ENCODE data around the gene TTLL13. TPM values are rescaled to one million over a fixed set of nuclear protein-coding genes. Genes with fewer than 3 reads are reported as not detected.

Gene TTLL13, protein sequence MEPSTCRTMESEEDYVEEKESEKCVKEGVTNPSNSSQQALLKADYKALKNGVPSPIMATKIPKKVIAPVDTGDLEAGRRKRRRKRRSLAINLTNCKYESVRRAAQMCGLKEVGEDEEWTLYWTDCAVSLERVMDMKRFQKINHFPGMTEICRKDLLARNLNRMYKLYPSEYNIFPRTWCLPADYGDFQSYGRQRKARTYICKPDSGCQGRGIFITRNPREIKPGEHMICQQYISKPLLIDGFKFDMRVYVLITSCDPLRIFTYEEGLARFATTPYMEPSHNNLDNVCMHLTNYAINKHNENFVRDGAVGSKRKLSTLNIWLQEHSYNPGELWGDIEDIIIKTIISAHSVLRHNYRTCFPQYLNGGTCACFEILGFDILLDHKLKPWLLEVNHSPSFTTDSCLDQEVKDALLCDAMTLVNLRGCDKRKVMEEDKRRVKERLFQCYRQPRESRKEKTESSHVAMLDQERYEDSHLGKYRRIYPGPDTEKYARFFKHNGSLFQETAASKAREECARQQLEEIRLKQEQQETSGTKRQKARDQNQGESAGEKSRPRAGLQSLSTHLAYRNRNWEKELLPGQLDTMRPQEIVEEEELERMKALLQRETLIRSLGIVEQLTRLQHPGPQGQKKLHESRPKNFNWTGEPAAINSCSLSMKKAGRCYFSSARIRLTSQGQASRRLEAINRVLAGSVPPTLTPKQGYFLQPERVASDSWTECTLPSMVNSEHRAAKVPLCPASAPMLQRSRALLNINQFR
- total RNA-seq, result 0.20 TPM
- long read RNA-seq, partial matches to known transcripts, result 0 of 1 reads
- long read RNA-seq, other reads (novel, unspliced or antisense), result 1 of 1 reads

DNA sequence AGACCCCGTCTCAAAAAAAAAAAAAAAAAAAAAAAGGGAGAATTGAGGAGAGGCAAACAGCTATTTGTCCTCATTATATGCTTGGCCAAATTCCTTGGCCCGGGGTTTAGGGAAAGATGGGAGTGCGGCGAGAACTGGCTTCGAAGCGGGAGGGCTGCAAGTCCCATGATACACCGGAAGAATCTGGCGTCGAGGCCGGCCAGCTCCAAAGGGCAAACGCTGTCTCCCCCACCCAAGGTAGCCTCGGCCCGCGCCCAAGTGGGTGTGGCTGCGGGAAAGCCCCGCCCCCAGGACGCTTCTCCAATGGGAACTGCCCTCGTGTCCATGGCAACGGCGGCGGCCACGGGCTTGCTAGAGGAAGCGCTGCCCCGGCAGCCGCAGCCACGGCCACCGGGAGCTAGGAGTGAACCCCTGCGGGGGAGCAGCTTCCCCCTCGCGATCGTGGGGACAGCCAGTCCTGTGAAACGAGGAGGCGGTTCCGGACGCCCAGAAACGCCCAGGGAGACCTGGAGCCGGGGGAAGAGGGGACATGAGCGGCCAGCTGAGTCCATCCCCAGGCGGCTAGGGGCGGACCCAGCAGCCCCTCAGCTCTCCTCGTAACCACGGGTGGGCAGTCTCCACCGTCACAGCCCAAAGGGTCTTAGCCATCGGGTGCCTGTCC is at the start of gene TTLL13:
TSS of gene TTLL13 (plus strand) at position 354 of the 661 bp plus-strand sequence. CDS start 1,075 bp downstream, outside the sequence.
- ATAC-seq, result peak; percentile 96
- intact Hi-C loops (cut with micrococcal nuclease), result no loop called here
- DNase-seq, result peak; percentile 98

DNA sequence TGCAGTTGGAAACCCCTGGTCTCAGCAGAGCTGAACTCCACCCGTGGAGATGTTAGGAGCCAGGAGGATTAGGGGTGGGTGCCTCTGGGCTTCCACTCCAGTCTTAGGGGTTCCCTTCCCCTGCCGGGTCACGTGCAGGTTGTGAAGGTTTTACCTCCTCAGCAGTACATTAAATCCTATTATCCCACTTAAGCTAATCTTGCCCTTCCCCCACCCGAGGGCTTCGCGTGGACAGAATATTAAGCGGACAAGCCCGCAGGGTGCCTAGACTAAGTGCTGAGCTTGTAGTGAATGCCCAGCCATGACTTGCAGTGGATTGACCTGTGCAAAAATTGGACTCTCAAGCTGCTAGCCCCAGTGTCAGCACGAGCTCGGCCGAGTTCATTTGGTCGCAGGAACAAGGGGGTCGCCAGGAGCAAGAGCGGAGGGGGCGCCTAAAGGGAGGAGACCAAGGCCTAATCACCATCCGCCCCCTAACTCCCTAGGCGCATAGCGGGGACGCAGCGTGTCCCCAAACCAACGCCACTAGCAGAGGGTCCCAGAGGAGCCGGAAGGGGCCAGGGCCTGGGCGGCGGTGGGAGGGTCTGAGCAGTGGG is 48.7 kb upstream of the TTLL13 start:
- no peak for DNase-seq
- ATAC-seq, result peak; percentile 6
- intact Hi-C loops (cut with micrococcal nuclease), result no loop called here

DNA sequence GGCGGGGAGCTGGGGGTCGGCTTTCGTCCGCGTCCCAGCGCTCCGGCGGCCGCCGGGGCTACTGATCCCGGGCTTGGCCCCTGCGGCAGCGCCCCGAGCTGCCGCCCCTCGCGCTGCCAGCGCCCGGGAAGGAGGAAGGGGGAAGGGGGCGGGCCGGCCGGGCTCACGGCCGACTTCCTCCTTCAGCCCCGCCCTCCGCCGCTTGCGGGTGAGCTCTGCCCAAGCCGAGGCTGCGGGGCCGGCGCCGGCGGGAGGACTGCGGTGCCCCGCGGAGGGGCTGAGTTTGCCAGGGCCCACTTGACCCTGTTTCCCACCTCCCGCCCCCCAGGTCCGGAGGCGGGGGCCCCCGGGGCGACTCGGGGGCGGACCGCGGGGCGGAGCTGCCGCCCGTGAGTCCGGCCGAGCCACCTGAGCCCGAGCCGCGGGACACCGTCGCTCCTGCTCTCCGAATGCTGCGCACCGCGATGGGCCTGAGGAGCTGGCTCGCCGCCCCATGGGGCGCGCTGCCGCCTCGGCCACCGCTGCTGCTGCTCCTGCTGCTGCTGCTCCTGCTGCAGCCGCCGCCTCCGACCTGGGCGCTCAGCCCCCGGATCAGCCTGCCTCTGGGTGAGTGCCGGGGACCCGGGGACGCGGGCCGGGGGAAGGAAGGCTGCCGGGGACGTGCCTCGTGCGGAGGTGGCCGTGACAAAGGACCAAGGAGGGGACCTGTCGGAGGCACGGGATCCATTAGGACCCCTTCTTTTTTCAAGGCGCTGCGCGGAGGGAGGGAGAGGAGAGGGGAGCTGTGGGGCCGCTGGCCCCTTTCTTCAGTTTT is 48.0 kb upstream of the TTLL13 start, which contains the start of gene SEMA4B:
TSS of gene SEMA4B (plus strand) at position 201 of the 814 bp plus-strand sequence. CDS start at position 450, 249 bp downstream.
- DNase-seq, result peak; percentile 87
- intact Hi-C loops (cut with micrococcal nuclease), result no loop called here

DNA sequence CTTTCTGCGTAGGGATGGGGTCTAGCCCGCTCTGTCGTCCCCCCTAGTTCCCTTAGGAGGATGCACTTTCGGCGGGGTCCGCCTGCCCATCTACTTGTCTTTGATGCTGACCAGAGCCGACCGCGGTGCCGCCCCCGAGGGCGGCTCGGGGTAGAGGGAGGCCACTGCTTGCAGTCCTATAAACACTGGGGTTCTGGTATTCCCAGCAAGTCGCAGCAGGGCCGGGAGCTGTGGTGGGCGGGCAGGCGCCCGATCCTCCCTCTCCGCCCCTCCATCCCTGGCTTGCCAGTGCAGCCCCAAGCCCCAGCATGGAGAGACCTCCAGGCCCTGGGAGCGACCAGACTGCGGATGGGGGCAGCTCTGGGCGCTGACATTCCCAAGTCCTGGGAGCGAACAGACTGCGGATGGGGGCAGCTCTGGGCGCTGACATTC is 47.4 kb upstream of the TTLL13 start:
- intact Hi-C loops (cut with micrococcal nuclease), result no loop called here
- DNase-seq, result no peak
- no peak for ATAC-seq

More for the DNA sequence above, 48.0 kb upstream of the TTLL13 start, which contains the start of gene SEMA4B:
- peak; percentile 90 for ATAC-seq

DNA sequence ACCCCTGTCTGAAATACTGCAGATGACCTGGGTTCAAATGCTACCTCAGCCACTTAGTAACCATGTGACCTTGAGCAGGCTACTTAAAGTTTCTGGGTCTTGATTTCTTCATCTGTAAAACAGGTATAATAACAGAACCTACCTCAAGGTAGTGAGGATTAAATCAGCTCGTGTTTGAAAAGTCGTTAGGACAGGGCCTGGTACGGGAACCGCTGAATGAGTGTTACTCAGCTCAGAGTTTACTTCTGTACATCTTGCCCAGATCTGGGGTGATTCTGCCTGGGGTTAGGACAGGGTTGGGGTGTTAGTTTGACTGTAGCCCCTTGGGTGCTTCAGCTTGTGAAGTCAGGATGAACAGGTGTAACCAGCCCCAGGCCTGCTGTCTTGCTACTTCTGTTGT is 46.4 kb upstream of the TTLL13 start:
- ATAC-seq, result no peak
- intact Hi-C loops (cut with micrococcal nuclease), result no loop called here
- DNase-seq, result no peak

DNA sequence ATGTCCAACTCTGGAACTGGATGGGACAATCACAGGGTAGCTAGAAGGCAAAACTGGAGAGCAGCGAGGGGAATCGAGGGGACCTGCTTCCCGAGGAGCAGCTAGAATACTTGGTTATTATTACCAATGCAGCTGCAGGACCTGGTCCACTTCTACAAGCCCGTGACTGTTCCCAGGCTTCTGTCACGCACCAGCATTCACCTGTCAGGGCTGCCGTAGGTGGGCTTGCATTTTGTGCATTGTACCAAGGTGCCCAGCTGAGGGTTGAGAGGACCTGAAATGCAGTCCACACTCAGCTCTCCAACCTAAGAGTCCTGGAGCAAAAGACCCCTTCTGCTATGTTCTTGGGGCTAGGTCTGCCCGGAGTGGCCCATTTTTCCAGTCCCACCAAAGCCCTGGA is 45.9 kb upstream of the TTLL13 start:
- DNase-seq, result no peak
- intact Hi-C loops (cut with micrococcal nuclease), result no loop called here
- ATAC-seq, result no peak

DNA sequence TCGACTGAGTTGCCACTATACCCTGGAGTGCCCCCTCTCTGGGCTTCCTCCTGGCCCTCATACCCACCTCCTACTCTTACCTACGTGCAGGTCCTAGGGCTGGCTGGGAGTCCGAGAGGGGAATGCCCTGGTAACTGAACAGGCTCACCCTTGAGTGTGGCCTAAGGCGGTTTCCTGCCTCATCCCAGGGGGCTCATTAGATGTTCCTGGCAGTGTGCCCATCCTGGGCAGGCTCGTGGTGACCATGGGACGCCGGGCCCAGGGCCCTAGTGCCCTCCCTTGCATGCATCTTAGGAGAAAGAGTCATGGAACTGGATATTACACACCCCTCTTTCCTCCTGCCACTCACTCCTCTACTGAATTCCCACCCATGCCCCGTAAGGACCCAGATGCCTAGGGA is 45.4 kb upstream of the TTLL13 start:
- intact Hi-C loops (cut with micrococcal nuclease), result no loop called here
- no peak for DNase-seq
- no peak for ATAC-seq

DNA sequence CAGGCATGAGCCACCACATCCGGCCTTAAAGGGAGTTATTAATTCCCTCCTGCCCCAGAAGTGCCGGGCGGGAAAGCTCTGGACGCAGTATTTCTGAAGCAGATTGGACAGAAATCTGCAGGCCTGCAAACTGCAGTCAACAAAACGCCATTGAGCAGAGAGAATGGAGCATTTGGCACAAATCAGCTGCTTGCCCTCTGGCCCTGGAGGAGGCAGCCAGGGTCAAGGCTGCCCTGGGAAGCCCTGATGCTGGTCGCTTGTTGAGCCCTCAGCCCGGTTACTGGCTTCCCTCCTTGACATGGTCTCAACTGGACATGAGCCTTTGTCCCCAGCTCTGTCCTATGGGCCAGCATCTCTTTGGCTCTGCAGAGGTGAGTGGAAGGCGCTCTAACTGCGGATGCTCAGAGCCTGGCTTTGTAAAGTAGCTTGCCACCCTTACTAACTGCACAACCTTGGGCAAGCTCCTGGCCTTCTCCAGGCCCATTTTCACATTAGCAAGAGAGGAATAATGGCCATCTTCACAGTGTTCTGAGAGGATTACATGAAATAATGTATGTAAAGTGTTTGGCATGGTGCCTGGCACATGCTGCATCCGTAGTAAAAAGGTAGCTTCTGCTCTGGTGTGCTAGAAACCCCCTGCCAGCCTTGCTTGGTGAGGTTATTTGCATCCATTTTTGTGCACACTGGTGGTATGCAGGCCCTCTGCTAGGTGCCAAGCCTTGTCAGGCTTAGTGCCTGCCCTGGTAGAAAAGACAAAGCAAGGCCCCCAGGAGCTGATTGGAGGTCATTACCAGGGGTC is 44.1 kb upstream of the TTLL13 start:
- ATAC-seq (no peak), DNase-seq (no peak)
- intact Hi-C loops (cut with micrococcal nuclease), result loop anchor here (5.0 kb wide), 1 partner anchor 53 kb away; no protein-coding TSS in a partner anchor

DNA sequence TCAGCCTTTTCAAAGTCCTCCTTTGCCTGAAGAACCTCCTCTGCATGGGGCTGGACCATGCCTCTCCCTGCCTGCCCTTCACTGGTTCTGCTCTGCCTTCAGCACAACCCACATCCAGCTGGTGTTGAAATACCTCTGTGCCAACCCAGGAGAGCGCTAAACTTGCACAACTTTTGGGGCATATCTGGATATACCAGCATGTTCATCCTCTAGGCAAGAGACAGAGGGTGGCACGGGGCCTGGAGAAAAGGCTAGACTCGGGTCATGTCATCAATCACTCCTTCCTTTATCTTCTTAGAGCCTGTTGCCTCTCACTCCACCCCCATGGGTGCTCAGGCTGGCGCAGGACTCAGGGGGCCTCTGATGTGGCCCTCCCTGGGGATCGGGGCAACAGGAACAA is 43.5 kb upstream of the TTLL13 start:
- intact Hi-C loops (cut with micrococcal nuclease), result loop anchor here (5.0 kb wide), 1 partner anchor 54 kb away; no protein-coding TSS in a partner anchor
- peak; percentile 27 for ATAC-seq
- DNase-seq, result no peak

DNA sequence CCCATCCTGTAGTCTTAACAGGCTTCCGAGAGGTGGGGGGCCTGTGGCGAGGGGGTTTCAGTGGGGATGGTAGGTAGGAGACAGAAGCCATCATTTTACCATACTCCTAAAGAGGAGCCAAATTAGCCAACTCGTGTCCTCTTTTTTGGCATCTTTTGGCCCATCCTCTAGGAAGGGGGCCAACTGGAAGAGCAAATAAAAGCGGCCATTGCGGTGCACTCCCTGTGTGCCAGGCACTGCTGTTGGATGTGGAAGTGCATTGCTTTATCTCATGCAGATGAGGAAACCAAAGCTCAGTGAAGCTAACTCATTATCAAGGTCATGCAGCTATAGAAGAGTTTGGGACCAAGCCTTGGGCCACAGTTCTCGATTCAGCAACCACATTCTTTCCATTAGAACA is 42.1 kb upstream of the TTLL13 start:
- ATAC-seq (no peak), DNase-seq (no peak)
- intact Hi-C loops (cut with micrococcal nuclease), result loop anchor here (5.0 kb wide), 1 partner anchor 55 kb away; no protein-coding TSS in a partner anchor

DNA sequence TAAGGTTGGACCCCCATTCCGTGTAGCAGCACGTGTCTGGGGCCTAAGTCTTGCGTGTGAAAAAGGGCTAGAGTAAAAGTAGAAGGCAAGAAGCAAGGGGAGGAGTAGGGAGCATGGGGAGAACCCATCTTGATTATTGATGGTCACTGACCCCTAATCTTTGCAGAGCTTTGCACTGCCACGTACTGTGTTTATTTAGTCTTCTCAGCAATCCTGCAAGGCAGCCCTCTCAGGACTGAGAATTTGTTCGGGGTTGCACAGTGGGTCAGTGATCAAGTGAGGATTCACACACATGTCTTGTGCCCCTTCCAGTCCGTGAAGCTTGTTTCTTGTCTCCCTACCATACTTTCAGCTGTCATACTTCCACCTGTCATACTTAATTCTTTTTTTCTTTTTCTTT is 41.0 kb upstream of the TTLL13 start:
- no peak for DNase-seq
- no peak for ATAC-seq
- intact Hi-C loops (cut with micrococcal nuclease), result loop anchor here (5.0 kb wide), 1 partner anchor 56 kb away; no protein-coding TSS in a partner anchor

DNA sequence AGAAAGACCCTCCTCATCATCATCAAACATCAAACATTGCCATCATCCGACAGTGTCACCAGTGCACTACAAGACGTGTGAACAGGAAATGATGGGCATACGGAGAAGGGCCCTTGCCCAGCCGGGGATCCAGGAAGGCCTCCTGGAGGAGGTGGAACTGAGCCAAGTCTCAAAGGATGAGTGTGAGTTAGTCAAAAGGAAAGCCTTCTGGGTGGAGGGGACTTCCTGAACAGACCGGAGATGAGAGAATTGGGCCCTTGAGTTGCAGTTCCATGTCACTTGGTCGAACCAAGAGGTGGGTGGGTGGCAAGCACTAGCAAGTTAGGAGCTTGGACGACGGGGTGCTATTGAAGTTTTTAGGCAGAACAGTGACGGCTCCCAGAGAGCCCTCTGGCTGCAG is 39.8 kb upstream of the TTLL13 start:
- intact Hi-C loops (cut with micrococcal nuclease), result loop anchor here (5.0 kb wide), 1 partner anchor 57 kb away; no protein-coding TSS in a partner anchor
- DNase-seq (peak; percentile 3), ATAC-seq (no peak)

DNA sequence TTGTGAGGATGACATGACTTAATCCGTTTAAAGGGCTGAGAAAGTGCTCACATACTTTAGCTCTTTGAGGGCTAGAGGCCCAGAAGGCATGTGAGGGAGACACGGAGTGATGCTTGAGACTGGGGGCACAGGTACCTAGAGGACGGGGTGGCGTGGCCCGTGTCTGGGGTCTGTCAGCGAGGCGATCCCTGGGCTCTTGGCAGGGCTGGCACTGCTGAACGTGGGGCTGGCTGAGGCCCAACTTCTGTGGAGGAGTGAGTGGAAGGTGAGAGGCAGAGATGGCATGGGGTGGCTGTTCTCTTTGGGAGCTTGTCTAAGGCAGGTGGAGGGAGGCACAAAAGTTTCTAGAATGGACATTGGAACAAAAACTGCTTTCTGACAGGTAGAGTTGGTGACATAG is 38.8 kb upstream of the TTLL13 start:
- intact Hi-C loops (cut with micrococcal nuclease), result no loop called here
- peak; percentile 56 for ATAC-seq
- DNase-seq, result peak; percentile 77

DNA sequence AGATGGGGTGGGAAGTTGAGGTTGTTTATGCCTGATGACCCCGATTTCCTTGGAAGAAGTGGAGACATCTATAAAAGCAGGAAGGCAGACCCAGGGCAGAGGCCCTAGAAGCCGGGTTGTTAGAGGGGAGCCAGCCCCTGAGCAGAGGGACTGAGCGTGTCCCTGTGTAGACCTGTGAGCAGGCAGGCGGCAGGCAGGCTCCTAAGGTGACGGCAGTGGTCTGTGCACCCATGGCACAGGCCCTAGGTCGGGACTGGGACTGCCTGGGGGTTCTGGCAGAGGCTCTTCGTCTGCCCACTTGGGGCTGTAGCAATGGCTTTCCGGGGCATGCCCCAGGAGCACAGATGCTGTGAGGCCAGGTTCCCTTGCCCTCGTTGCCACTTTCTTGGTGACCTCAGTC is 38.3 kb upstream of the TTLL13 start:
- intact Hi-C loops (cut with micrococcal nuclease), result no loop called here
- ATAC-seq (no peak), DNase-seq (peak; percentile 22)

DNA sequence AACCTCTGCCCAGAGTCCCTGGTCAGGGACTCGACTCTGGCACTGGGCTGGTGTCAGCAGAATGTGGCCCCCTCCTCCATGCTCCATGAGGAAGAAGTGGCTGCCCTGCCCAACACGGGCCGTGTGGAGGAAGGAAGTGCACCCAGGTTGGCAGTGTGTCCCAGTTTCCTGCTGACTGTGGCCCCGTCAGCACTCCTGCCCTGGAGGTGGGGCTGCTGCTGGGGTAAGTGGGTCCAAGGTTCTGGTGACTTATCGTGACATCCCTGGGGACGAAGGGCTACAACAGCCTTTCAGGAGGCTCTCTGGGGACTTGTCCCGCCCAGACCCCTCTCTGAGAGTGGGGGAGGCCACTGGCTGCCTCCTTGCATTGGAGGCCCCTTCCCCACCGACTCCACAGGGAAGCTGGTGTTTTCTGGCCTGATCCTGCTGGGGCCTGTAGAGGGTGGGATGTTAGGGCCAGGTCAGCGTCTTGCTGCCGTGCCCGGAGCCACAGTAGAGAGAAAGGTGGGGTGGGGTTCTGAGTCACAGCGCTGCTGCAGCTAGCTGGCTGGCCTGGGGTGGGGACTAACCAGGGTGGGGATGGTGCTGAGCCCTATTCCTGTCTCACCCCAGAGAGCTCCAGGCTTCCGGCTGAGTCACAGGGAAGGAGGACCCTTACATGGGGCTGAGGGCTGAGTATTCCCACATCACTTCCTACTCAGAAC is 37.8 kb upstream of the TTLL13 start:
- intact Hi-C loops (cut with micrococcal nuclease), result no loop called here
- peak; percentile 44 for DNase-seq
- ATAC-seq, result peak; percentile 37

DNA sequence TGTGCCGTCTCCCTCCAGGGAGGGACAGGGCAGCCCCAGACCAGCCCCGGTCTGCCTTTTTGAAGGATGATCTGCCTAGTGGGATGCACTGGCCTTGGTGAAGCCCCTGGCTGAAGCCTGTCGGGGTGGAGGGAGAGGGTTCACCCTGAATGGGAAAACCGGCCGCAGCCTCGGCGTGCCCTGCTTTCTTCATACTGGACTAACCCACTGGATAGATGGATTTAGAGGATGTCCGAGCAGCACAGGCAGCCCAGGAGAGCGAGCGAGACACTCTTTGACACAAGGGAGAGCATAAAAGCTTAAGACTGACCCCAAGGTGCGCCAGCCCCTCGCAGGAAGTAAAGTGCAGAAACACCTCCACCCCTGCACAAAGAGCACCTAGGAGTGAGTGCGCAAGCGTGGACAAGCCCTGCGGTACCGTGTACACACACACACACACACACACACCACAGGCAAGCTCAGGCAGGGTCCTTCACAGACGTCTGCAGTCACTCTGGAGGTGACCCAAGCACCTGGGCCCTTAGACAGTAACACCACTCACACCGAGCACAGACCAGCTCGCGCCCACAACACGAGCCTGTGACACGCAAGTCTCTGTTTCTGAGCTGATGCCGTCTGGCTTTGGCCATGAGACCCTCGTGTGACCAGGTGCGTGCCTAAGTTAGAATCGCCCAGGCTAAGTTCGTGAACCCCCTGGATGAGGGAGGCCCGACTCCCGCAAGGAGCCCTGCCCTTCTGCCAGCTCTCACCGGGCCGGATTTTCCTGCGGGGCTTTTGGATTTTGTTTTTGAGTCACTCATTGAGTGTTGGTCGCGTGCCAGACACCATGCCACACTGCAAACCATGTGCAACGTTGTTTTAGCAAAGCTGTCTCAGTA is 36.9 kb upstream of the TTLL13 start:
- ATAC-seq (no peak), DNase-seq (no peak)
- intact Hi-C loops (cut with micrococcal nuclease), result no loop called here

All from left ventricle myocardium superior (tissue), 1 donor.